Bronchus fibroblast of lung (primary cell): Measurements from ENCODE around the gene RARB. TPM values are rescaled to one million over a fixed set of nuclear protein-coding genes. Genes with fewer than 3 reads are reported as not detected.

ENCODE experiments used
- total RNA-seq: library from RNA; depleted of rRNA; stranded (reverse); fragments of >200 nt; gene quantifications from 2 replicates; pipeline ENCODE4 v1.2.3, GENCODE V29; 2015

The RARB gene
- 7.3 and 8.7 TPM in 2 replicates for total RNA-seq

DNA sequence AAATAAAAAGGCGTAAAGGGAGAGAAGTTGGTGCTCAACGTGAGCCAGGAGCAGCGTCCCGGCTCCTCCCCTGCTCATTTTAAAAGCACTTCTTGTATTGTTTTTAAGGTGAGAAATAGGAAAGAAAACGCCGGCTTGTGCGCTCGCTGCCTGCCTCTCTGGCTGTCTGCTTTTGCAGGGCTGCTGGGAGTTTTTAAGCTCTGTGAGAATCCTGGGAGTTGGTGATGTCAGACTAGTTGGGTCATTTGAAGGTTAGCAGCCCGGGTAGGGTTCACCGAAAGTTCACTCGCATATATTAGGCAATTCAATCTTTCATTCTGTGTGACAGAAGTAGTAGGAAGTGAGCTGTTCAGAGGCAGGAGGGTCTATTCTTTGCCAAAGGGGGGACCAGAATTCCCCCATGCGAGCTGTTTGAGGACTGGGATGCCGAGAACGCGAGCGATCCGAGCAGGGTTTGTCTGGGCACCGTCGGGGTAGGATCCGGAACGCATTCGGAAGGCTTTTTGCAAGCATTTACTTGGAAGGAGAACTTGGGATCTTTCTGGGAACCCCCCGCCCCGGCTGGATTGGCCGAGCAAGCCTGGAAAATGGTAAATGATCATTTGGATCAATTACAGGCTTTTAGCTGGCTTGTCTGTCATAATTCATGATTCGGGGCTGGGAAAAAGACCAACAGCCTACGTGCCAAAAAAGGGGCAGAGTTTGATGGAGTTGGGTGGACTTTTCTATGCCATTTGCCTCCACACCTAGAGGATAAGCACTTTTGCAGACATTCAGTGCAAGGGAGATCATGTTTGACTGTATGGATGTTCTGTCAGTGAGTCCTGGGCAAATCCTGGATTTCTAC lies at the start of gene RARB:
Gene RARB, plus strand, starts transcription at position 322 of the 847 bp plus-strand sequence. Its CDS starts 469 bp downstream, at position 791.

Other genes with a start within 250 kb of the RARB start
- 43.9 and 63.9 TPM in 2 replicates for gene TOP2B, start 236.6 kb downstream of the RARB start, total RNA-seq